ENCODE results near the gene OPN4.

OPN4 gene, protein sequence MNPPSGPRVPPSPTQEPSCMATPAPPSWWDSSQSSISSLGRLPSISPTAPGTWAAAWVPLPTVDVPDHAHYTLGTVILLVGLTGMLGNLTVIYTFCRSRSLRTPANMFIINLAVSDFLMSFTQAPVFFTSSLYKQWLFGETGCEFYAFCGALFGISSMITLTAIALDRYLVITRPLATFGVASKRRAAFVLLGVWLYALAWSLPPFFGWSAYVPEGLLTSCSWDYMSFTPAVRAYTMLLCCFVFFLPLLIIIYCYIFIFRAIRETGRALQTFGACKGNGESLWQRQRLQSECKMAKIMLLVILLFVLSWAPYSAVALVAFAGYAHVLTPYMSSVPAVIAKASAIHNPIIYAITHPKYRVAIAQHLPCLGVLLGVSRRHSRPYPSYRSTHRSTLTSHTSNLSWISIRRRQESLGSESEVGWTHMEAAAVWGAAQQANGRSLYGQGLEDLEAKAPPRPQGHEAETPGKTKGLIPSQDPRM

DNA sequence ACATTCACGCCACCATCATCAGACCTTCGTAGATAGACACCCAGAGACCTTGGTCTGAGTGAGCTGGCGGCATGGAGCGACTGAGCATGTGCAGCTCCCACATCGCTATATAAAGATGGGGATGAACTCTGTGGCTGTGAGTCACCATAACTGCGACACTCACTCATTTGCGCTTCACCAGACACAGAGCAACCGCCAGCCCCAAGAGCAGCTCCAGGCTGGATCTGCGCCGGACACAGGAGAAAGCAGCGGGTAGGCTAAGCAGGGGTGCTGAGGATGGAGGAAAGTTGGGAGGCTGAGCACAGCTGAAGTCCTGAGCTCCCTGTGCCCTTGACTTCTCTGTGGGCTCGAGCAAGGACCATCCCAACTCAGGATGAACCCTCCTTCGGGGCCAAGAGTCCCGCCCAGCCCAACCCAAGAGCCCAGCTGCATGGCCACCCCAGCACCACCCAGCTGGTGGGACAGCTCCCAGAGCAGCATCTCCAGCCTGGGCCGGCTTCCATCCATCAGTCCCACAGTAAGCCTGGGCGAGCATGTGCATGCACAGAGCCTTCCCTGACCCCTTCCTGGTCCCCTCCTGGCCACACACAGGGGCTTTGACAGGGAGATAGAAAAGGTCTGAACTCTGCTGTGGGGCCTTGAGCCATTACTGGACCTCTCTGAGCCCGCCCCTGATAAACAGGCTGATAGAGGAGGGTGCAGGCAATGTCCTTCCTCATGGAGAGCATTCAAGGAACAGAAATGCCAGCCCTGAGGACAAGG lies at the start of gene OPN4:
TSS of gene OPN4 (plus strand) at position 137 of the 762 bp plus-strand sequence. CDS start at position 374, 237 bp downstream.
- H3K27me3 ChIP-seq (ENCODE audit: insufficient read depth, low read length, poor library complexity, severe bottlenecking), result no peaks in the 10 kb centered on the region
- H3K9me3 ChIP-seq (ENCODE audit: insufficient read depth, low read depth, low read length), result no peaks in the 10 kb centered on the region
- no peak within 1 kb of the TSS for H2AFZ ChIP-seq (ENCODE audit: low read length)
- H3K4me3 ChIP-seq (ENCODE audit: low read length, poor library complexity, severe bottlenecking), result no peak within 1 kb of the TSS
- H3K4me2 ChIP-seq (ENCODE audit: low read depth, low read length, poor library complexity, severe bottlenecking), result no peak within 1 kb of the TSS
- no peaks in the 10 kb centered on the region for H4K20me1 ChIP-seq (ENCODE audit: insufficient read depth, low read length, poor library complexity, severe bottlenecking)
- no peaks in the 10 kb centered on the region for H3K36me3 ChIP-seq (ENCODE audit: insufficient read depth, low read length)
- TF ChIP-seq EZH2phosphoT487 (IDR thresholded peaks at IDR 0.05; ENCODE audit: borderline replicate concordance), result no peak
- TF ChIP-seq, protein P1, sequence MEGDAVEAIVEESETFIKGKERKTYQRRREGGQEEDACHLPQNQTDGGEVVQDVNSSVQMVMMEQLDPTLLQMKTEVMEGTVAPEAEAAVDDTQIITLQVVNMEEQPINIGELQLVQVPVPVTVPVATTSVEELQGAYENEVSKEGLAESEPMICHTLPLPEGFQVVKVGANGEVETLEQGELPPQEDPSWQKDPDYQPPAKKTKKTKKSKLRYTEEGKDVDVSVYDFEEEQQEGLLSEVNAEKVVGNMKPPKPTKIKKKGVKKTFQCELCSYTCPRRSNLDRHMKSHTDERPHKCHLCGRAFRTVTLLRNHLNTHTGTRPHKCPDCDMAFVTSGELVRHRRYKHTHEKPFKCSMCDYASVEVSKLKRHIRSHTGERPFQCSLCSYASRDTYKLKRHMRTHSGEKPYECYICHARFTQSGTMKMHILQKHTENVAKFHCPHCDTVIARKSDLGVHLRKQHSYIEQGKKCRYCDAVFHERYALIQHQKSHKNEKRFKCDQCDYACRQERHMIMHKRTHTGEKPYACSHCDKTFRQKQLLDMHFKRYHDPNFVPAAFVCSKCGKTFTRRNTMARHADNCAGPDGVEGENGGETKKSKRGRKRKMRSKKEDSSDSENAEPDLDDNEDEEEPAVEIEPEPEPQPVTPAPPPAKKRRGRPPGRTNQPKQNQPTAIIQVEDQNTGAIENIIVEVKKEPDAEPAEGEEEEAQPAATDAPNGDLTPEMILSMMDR (conservative IDR thresholded peaks at IDR 0.05; ENCODE audit: low read length), result no peak
- H3K9me2 ChIP-seq (replicated peaks; ENCODE audit: low read depth, low read length), result no peaks in the 10 kb centered on the region
- no peak within 1 kb of the TSS for H3K9ac ChIP-seq (ENCODE audit: low read depth, low read length, poor library complexity, severe bottlenecking)
- H3K4me1 ChIP-seq (ENCODE audit: insufficient read depth, low read length, poor library complexity, severe bottlenecking), result no peaks in the 10 kb centered on the region
- no peaks in the 10 kb centered on the region for H3K79me2 ChIP-seq (ENCODE audit: insufficient read depth, low read length)
- no peaks in the 10 kb centered on the region for H3F3A ChIP-seq (ENCODE audit: low read depth)

GRCh38 chr10:86607674-86608073 lies 46.7 kb upstream of the OPN4 start:
- no peak overlapping the region for H3K4me3 ChIP-seq (ENCODE audit: low read length, poor library complexity, severe bottlenecking)
- no peak overlapping the region for H3K4me2 ChIP-seq (ENCODE audit: low read depth, low read length, poor library complexity, severe bottlenecking)
- TF ChIP-seq EZH2phosphoT487 (IDR thresholded peaks at IDR 0.05; ENCODE audit: borderline replicate concordance), result no peak
- TF ChIP-seq, protein P1 (conservative IDR thresholded peaks at IDR 0.05; ENCODE audit: low read length), result no peak
- H3K9ac ChIP-seq (ENCODE audit: low read depth, low read length, poor library complexity, severe bottlenecking), result no peak overlapping the region
- H3K9me2 ChIP-seq (replicated peaks; ENCODE audit: low read depth, low read length), result no peaks in the 10 kb centered on the region
- no peak overlapping the region for H2AFZ ChIP-seq (ENCODE audit: low read length)
- no peaks in the 10 kb centered on the region for H3K79me2 ChIP-seq (ENCODE audit: insufficient read depth, low read length)
- no peaks in the 10 kb centered on the region for H3K9me3 ChIP-seq (ENCODE audit: insufficient read depth, low read depth, low read length)
- H3K36me3 ChIP-seq (ENCODE audit: insufficient read depth, low read length), result no peaks in the 10 kb centered on the region
- no peaks in the 10 kb centered on the region for H3K4me1 ChIP-seq (ENCODE audit: insufficient read depth, low read length, poor library complexity, severe bottlenecking)
- no peaks in the 10 kb centered on the region for H3F3A ChIP-seq (ENCODE audit: low read depth)
- H3K27me3 ChIP-seq (ENCODE audit: insufficient read depth, low read length, poor library complexity, severe bottlenecking), result no peaks in the 10 kb centered on the region
- H4K20me1 ChIP-seq (ENCODE audit: insufficient read depth, low read length, poor library complexity, severe bottlenecking), result no peaks in the 10 kb centered on the region

DNA sequence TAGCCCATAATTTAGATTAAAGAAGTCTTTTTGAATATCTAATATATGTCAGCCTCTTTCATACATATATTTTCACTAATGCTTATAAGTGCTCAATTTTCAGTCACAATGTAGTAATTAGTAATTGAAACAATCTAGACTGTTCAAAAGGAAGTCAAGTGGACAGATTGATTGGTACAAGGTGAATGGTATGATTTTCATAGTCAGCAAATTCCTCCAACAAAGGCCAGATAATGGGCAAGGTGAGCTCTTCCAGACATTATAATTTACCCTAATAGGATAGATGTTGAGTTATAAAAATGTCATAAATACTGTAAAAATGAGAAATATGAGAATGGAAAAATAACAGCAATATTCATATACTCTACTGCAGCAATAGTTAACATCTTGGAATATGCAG lies 44.4 kb upstream of the OPN4 start:
- Histone ChIP-seq H3K27me3 (ENCODE audit: insufficient read depth, low read length, poor library complexity, severe bottlenecking) (no peaks in the 10 kb centered on the region), H3K4me1 (ENCODE audit: insufficient read depth, low read length, poor library complexity, severe bottlenecking) (no peaks in the 10 kb centered on the region), H2AFZ (ENCODE audit: low read length) (no peak overlapping the region), H3K79me2 (ENCODE audit: insufficient read depth, low read length) (no peaks in the 10 kb centered on the region), H3K9ac (ENCODE audit: low read depth, low read length, poor library complexity, severe bottlenecking) (no peak overlapping the region), H3F3A (ENCODE audit: low read depth) (no peaks in the 10 kb centered on the region), H3K4me3 (ENCODE audit: low read length, poor library complexity, severe bottlenecking) (no peak overlapping the region), H3K36me3 (ENCODE audit: insufficient read depth, low read length) (no peaks in the 10 kb centered on the region), H3K9me2 (replicated peaks; ENCODE audit: low read depth, low read length) (no peaks in the 10 kb centered on the region), H4K20me1 (ENCODE audit: insufficient read depth, low read length, poor library complexity, severe bottlenecking) (no peaks in the 10 kb centered on the region), H3K9me3 (ENCODE audit: insufficient read depth, low read depth, low read length) (no peaks in the 10 kb centered on the region), H3K4me2 (ENCODE audit: low read depth, low read length, poor library complexity, severe bottlenecking) (no peak overlapping the region)
- no peak for TF ChIP-seq EZH2phosphoT487 (IDR thresholded peaks at IDR 0.05; ENCODE audit: borderline replicate concordance)
- TF ChIP-seq, protein P1 (conservative IDR thresholded peaks at IDR 0.05; ENCODE audit: low read length), result no peak
